Adipose tissue (tissue), 3 donors: ENCODE results near the gene USO1. TPM values are rescaled to one million over a fixed set of nuclear protein-coding genes. Genes with fewer than 3 reads are reported as not detected.
"Not testable (repeated sequence)": the region's sequence is repeated elsewhere in the genome, so short reads cannot be mapped to it uniquely, and the experiment has no call there.

Experiments used
- H3K27ac ChIP-seq: one replicate; pipeline ENCODE4 v1.5.1; 2013; ENCODE audit warnings: low read depth, low read length
- WGBS, 3 donors: extraction: QIAGEN DNeasy Blood & Tissue Kit; methylation state at CpG; one replicate each; pipeline ENCODE4 v1.1.7; 2013; 5-methylcytosine and 5-hydroxymethylcytosine counted together
- polyA plus RNA-seq, 3 donors: library from polyadenylated mRNA; stranded (reverse); fragments of 200-250 nt; gene quantifications; one replicate each; pipeline ENCODE4 v1.2.3, GENCODE V29; 2013
- donor health status: healthy with polysubstance abuse.
- donor health status: Bipolar disorder and iron deficiency.
- donor health status: healthy.

USO1 gene
- polyA plus RNA-seq, 3 donors, result 28.3 to 38.1 (median 29.4) TPM

DNA sequence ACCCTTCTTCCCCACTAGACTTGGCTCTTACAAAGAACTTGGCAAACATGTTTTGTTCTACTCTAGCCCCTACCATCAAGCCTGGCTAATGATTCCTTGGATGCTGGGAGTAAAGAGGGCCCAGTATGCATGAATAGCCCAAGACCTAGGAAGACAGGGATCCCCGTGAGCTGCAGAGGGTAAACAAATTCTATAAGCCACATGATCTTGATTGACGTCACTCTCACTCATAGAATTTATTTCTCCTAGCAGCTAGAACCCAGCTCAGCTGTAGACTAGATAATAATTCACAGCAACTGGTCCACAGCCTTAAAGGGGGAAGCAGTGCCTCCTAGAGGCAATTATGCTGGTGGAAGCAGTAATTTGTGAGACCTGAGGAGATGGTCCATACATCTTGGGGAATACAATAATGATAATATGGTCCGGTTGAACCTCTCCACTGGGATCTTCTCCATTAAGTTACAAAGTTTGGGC, 16.1 kb upstream of the USO1 start:
- 64 to 95% (median 90%) methylated on average over 3 of the region's 3 CpGs for WGBS, 3 donors
- no peak overlapping the region for H3K27ac ChIP-seq

GRCh38 chr4:75710246-75710645, 14.1 kb upstream of the USO1 start:
- H3K27ac ChIP-seq, result no peak overlapping the region
- 43 to 77% (median 49%) methylated on average over 4 of the region's 4 CpGs for WGBS, 3 donors

- H3K27ac ChIP-seq, result no peak overlapping the region
- 91 to 94% (median 94%) methylated on average over 4 of the region's 4 CpGs for WGBS, 3 donors
These were observed 10.4 kb upstream of the USO1 start for GRCh38 chr4:75714011-75714410.

GRCh38 chr4:75714704-75715103, 9.7 kb upstream of the USO1 start:
- H3K27ac ChIP-seq, result no peak overlapping the region
- 25 to 72% (median 63%) methylated on average over 1 of the region's 1 CpG for whole genome bisulfite sequencing, 3 donors

GRCh38 chr4:75715105-75715799, 9.1 kb upstream of the USO1 start:
- 29 to 51% (median 40%) methylated on average over 4 of the region's 4 CpGs for WGBS, 3 donors
- H3K27ac ChIP-seq, result no peak overlapping the region

DNA sequence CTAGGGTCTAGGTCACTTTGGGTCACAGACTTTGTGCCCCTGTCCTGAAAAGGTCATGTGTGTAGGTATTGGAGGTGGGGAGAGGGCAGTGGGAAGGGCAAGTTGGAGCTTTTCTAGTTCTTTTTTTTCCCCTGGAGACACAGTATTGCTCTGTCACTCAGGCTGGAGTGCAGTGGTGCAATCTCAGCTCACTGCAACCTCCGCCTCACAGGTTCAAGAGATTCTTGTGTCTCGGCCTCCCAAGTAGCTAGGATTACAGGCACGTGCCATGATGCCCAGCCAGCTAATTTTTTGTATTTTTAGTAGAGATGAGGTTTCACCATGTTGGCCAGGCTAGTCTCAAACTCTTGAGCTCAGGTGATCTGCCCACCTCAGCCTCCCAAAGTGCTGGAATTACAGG, 8.3 kb upstream of the USO1 start:
- 62 to 91% (median 73%) methylated on average over 3 of the region's 3 CpGs for WGBS, 3 donors
- not testable (repeated sequence) for H3K27ac ChIP-seq

DNA sequence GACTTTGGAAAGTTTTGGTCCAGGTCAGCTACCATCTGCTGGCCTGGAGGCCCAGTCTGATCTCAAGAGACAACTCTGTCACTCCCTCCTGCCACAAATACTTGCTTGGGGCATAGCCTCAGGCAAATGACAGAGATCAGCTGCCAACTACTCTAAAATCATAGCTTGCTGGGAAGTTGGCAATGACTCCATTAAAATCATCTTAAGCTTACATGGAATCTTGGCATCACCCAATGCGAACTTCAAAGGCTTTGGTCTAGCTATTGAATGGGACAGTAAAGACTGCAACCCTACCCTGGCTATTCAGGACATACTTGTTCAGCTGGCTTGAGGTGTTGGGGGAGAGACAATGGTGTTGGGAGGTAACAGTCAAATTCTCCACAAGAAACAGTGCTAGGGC, 7.0 kb upstream of the USO1 start:
- no peak overlapping the region for H3K27ac ChIP-seq

GRCh38 chr4:75718529-75718928, 5.8 kb upstream of the USO1 start:
- WGBS, 3 donors, result 82 to 93% (median 86%) methylated on average over 2 of the region's 2 CpGs
- H3K27ac ChIP-seq, result no peak overlapping the region

More for the DNA sequence above, 7.0 kb upstream of the USO1 start:
- WGBS, 3 donors, result 90 to 97% (median 94%) methylated on average over 1 of the region's 1 CpG

GRCh38 chr4:75722417-75722816, 2.0 kb upstream of the USO1 start:
- WGBS, 3 donors, result 46 to 62% (median 56%) methylated on average over 3 of the region's 3 CpGs
- H3K27ac ChIP-seq, result no peak overlapping the region

- 1 to 3% (median 2%) methylated on average over 6 of the region's 6 CpGs for WGBS, 3 donors
- no peak overlapping the region for H3K27ac ChIP-seq
These were observed 963 bp upstream of the USO1 start for GRCh38 chr4:75723163-75724065.

DNA sequence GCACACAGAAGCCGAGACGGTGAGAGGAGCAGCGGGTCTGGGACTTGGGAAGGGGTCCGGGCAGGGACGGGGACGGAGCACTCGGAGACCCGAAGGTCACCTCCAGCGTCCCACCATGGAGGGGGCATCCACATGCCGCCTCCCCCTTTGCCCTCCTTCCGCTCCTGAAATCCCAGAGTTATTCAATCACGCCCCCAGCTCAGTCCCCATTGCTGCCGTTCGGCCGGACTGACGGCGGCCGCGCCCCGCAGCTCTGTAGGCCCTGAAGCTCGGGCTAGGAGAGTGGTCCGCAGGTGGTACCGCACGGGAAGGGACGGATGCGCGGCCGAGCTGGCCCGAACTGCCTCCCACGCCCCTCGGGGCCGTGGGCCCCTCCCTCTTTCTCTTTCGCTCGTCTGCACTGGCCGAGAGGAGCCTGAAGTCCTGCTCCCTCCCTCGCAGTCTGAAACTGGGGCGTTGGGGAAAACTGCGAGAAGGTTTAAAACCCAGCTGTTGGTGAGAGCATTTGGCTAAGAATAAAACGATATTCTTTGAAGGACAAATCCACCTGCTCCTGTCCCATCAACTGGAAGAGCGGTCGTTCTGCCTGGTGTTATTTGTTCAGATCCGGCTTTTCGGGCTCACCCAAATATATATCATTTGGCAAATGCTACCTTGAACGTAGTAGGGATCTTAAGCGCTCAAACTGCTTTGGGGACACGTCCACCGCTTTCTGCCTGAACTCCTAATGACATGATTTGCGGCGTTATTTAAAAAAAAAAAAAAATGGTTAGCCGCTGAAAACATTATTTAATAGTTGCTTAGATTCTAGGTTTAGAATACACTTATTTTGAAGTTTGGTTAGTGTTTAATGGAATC, 719 bp downstream of the USO1 start:
- 1% methylated on average over 47 to 50 of the region's 50 CpGs for WGBS, 3 donors
- H3K27ac ChIP-seq, result peak overlapping the region; percentile 86

- 34 to 77% (median 66%) methylated on average over 19 to 20 of the region's 20 CpGs for WGBS, 3 donors
- H3K27ac ChIP-seq, result not testable (repeated sequence)
These were observed 1.7 kb downstream of the USO1 start for GRCh38 chr4:75725942-75726538.

DNA sequence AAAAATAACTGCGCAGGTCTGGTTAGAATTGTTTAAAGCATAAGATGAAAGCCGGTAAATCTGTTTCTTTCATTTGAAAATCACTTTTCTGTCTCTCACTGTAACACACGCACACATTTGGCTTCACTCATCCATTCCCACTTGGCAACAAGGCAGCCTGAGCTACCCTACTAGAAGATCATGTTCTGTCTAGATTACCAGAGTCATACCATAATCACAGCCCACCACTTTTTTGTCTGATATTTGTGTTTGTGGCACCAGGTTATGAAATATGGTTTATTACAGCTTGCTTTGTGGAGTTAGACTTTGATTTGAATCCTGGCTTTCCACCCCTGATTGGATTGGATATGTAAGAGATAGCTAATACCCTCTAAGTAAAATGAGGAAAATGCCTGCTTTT, 2.2 kb downstream of the USO1 start:
- no peak overlapping the region for H3K27ac ChIP-seq

DNA sequence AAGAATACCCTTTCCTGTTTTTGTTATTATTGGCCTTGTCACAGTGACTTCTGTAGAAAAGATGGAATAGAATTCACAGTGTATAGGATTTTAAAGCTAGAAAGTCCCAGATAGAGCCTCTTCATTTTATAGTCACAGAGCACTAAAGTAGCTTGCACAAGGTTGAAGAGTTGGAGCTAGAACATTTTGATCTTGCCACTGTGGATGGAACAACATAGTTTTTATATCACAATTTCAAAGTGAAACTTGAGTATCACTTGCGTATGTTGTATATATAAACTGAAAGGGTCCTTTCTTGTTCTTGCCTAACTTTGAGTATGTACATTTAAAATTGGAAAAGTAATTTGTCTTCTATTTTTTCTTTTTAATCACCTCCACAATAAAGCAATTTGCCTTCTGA, 2.7 kb downstream of the USO1 start:
- H3K27ac ChIP-seq, result no peak overlapping the region
- WGBS, 3 donors, result 57 to 91% (median 81%) methylated on average over 1 of the region's 1 CpG

More for the DNA sequence above, 2.2 kb downstream of the USO1 start:
- WGBS, 3 donors, result 51 to 79% (median 73%) methylated on average over 3 of the region's 3 CpGs

GRCh38 chr4:75729836-75730235, 5.5 kb downstream of the USO1 start:
- 30 to 46% (median 46%) methylated on average over 3 of the region's 3 CpGs for whole genome bisulfite sequencing, 3 donors
- no peak overlapping the region for H3K27ac ChIP-seq

DNA sequence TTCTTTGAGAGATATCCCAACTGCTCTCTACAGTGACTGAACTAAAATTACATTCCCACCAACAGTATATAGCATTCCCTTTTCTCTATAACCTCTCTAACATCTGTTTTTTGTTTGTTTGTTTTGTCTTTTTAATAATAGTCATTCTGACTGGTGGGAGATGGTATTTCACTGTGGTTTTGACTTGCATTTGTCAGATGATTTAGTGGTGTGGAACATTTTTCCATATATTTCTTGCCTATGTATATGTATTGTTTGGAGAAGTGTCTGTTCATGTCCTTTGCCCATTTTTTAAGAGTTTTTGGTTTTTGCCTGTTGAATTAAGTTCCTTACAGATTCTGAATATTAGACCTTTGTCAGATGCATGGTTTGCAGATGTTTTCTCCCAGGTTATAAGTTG, 9.0 kb downstream of the USO1 start:
- H3K27ac ChIP-seq, result no peak overlapping the region

DNA sequence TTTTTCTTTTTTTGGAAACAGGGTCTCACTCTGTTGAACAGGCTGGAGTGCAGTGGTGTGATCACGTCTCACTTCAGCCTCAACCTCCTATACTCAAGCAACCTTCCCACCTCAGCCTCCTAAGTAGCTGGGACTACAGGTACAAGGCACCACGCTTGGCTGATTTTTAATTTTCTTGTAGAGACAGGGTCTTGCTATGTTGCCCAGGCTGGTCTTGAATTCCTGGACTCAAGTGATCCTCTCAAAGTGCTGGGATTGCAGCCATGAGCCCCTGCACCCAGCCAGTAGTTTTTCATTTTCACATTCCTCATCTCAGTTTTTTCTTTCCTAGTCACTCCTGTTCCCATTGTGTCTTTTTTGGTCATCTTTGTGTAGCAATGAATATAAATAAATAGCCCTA, 11.1 kb downstream of the USO1 start:
- no peak overlapping the region for H3K27ac ChIP-seq
- WGBS, 3 donors, result 96 to 100% (median 96%) methylated on average over 2 of the region's 2 CpGs

DNA sequence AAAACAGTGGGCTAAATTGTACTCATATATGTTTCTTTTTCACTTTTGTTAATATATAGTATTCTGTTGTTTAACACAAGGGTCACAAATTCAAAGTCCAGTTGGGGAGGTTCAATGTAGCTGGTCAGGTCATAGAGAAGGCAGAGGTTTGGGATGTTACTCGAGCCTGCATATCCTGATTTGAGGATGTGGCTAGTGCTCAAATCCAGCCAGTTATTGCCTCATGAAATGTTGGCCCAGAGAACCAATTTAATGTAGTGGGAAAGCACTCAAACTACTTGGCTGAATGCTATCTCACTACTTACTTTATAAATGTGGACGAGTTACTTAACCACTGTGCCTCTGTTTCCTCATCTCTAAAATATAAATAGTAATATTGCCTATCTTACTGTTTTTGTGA, 12.5 kb downstream of the USO1 start:
- WGBS, 3 donors, result 41 to 50% (median 48%) methylated on average over 2 of the region's 2 CpGs
- H3K27ac ChIP-seq, result no peak overlapping the region
